Kidney epithelial cell (primary cell): Measurements from ENCODE around the gene DLGAP4. TPM values are rescaled to one million over a fixed set of nuclear protein-coding genes. Genes with fewer than 3 reads are reported as not detected.
"Not testable (repeated sequence)": the region's sequence is repeated elsewhere in the genome, so short reads cannot be mapped to it uniquely, and the experiment has no call there.

Experiments
- DNase-seq: peaks from one replicate; pipeline ENCODE4 v3.0.0-alpha.2; 2010; ENCODE audit warnings: low read depth
- H3K27me3 ChIP-seq: 2 replicates; pipeline ENCODE4 v1.6.0; 2011; ENCODE audit warnings: low read length; ENCODE audit not compliant: control insufficient read depth, insufficient read depth
- H3K36me3 ChIP-seq: 2 replicates; pipeline ENCODE4 v1.5.1; 2011; ENCODE audit warnings: low read length; ENCODE audit not compliant: control insufficient read depth, insufficient read depth
- H3K4me3 ChIP-seq: 2 replicates; pipeline ENCODE4 v1.5.1; 2011; ENCODE audit warnings: low read depth, mild to moderate bottlenecking, control low read depth, low read length
- CTCF ChIP-seq: IDR thresholded peaks from 2 replicates; pipeline ENCODE4 v1.5.1; 2011; ENCODE audit warnings: mild to moderate bottlenecking, moderate library complexity, low read length, control low read depth, inconsistent platforms; ENCODE audit not compliant: insufficient read depth, poor library complexity, severe bottlenecking
- total RNA-seq: library from RNA; depleted of rRNA; stranded (reverse); fragments of >200 nt; gene quantifications from 2 replicates; pipeline ENCODE4 v1.2.3, GENCODE V29; 2015

DLGAP4 gene
- total RNA-seq, 1 donor from 2014 or later, result 78.4 TPM

DNA sequence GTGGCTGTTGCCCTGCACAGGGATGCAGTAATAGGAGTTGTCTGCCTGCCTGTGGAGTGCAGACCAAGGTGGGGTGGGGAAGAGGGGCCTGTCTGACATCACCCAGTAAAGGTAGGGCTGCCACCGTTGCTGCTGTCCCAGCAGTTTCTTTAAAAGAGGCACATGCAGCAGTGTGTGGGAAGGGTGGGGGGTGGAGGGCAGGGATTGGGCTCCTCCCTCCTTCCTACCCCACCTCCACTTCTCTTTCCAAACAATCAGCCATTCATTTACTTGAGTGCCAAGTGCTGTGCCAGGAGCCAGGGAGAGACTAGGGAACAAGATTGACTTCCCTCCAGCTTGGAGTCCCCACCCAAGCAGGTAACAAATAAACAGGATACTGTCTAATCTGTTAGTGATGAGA is 168.4 kb downstream of the DLGAP4 start:
- no peak for DNase-seq
- TF ChIP-seq CTCF, result no peak
- Histone ChIP-seq H3K27me3 (no peaks in the 10 kb centered on the region), H3K36me3 (no peaks in the 10 kb centered on the region), H3K4me3 (no peak overlapping the region)

DNA sequence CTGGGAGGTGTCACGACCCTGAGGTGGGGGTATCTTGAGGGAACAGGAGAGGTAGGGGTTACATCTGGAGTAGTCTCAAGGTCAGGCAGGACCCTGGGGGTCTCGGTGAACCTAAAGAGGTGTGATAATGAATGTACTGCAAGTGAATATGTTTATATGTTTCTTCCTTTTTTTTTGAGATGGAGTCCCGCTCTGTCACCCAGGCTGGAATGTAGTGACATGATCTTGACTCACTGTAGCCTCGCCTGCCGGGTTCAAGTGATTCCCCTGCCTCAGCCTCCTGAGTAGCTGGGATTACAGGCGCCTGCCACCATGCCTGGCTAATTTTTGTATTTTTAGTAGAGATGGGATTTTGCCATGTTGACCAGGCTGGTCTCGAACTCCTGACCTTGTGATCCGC is 168.9 kb downstream of the DLGAP4 start:
- DNase-seq, H3K27me3 ChIP-seq, H3K4me3 ChIP-seq, H3K36me3 ChIP-seq: not testable (repeated sequence)

DNA sequence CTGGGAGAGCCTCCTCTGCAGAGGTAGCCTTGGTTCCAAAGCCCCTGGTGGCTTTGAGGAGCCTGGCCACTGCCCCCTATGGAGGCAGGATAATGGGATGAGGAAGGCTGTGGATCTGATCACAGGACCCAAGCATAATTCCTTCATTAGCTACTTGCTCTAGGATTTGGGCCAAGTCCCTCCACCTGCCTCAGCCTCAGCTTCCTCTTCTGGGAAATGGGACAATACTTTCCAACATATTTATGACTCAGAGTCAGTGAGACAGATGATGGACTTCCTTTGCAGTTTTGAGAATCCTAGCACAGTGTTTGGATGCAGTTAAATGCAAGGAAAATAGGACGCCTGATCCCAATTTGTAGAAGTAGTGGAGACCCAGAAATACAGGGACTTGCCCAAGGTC is 171.3 kb downstream of the DLGAP4 start:
- TF ChIP-seq CTCF, result no peak
- no peak for DNase-seq
- Histone ChIP-seq H3K36me3 (no peaks in the 10 kb centered on the region), H3K4me3 (no peak overlapping the region), H3K27me3 (no peaks in the 10 kb centered on the region)

DNA sequence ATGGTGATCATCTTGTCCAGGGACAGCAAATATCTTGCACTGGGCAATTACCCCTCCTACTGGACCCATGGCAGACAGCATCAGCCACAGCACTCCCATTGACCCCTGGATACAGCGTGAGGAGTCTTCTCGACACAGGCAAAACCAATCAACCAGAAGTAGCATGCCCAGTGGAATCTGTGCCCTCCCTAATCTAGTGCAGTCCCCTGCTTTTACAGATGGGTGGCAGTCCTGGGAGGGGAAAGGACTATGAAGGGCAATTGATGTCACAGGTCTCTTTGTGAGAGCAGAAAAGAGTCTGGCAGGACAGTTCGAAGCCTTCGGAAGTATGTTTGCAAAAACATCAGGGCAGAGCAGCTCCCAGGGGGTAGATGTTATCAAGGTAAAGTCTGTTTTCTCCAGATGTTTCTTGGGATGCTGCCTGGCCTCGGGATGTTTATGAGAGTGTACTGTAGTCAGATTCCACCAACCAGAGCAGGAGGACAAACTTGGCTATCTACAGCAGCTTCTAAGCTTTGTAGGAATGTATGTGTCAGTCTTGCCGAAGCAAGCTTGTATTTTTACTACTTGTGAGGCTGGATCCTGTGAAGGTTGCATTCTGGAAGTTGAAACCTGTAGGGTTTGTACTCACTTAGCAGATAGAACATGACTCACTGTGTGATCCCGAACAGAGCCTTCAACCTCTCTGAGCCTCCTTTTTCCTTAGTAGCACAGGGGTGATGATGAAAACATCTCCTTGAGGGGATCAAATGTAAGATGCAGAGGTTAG is 172.2 kb downstream of the DLGAP4 start:
- DNase-seq, result no peak
- no peaks in the 10 kb centered on the region for H3K36me3 ChIP-seq
- H3K4me3 ChIP-seq, result no peak overlapping the region
- TF ChIP-seq CTCF, result no peak
- no peaks in the 10 kb centered on the region for H3K27me3 ChIP-seq

DNA sequence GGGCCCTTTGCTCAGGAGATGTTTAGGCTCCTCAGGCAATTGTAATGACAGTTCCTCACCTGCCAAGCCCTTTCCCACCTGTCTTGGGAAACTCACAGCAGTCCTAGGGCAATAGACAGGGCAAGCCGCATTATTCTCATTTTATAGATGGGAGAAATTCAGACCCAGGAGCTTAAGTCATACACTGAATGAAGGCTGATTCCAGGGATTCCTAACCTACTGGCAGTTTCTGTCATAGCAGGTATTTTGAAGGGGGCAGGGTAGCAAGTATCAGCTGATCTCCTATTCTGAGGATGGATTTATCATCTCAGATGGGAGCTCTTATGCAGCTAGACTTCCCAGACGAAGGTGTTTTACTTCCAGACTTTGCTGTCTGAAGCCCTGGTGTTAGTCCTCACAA is 173.8 kb downstream of the DLGAP4 start:
- no peak for DNase-seq
- Histone ChIP-seq H3K4me3 (no peak overlapping the region), H3K27me3 (no peaks in the 10 kb centered on the region), H3K36me3 (no peaks in the 10 kb centered on the region)
- TF ChIP-seq CTCF, result peak; percentile 9

DNA sequence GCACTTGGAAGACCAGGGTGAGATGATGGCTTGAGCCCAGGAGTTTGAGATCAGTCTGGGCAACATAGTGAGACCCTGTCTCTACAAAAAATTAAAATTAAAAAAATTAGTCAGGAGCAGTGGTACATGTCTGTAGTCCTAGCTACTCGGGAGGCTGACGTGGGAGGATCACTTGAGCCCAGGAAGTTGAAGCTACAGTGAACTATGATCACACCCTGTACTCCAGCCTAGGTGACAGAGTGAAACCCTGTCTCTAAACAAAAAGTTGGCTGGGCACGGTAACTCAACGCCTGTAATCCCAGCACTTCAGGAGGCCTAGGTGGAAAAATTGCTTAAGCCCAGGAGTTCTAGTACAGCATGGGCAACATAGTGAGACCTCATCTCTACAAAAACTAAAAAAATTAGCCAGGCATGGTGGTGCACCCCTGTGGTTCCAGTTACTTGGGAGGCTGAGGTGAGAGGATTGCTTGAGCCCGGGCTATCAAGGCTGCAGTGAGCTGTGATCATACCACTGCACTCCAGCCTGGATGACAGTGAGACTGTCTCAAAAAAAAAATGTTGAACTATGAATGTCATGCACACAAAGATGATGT is 174.4 kb downstream of the DLGAP4 start:
- H3K36me3 ChIP-seq, result no peaks in the 10 kb centered on the region
- H3K4me3 ChIP-seq, result no peak overlapping the region
- no peaks in the 10 kb centered on the region for H3K27me3 ChIP-seq
- DNase-seq, result no peak
- TF ChIP-seq CTCF, result no peak
